Hematopoietic multipotent progenitor cell treated with erythropoietin and hydrocortisone succinate and interleukin-3 and kit ligand, for 17 days (in vitro differentiated cells): ENCODE data around the gene STMP1.
"Not testable (repeated sequence)": the region's sequence is repeated elsewhere in the genome, so short reads cannot be mapped to it uniquely, and the experiment has no call there.

ENCODE experiments used
- DNase-seq: peaks from one replicate; pipeline ENCODE4 v3.0.0-alpha.2; 2015; ENCODE audit warnings: low spot score

The STMP1 gene

GRCh38 chr7:135662373-135663114, at the start of gene STMP1:
STMP1 (plus strand) TSS chr7:135662514.
- DNase-seq = peak; percentile 95

GRCh38 chr7:135616136-135616535, 46.2 kb upstream of the STMP1 start:
- DNase-seq = no peak

- no peak for DNase-seq
Observed at GRCh38 chr7:135617781-135618180, 44.5 kb upstream of the STMP1 start.

GRCh38 chr7:135618510-135618909, 43.8 kb upstream of the STMP1 start:
- no peak for DNase-seq

GRCh38 chr7:135620447-135620846, 41.9 kb upstream of the STMP1 start:
- no peak for DNase-seq

- peak; percentile 79 for DNase-seq
Observed at GRCh38 chr7:135620980-135621850, 41.1 kb upstream of the STMP1 start.

GRCh38 chr7:135634191-135634878, 28.0 kb upstream of the STMP1 start:
- DNase-seq = no peak

- DNase-seq = not testable (repeated sequence)
Observed at GRCh38 chr7:135639690-135640089, 22.6 kb upstream of the STMP1 start.

- no peak for DNase-seq
Observed at GRCh38 chr7:135644154-135644553, 18.2 kb upstream of the STMP1 start.

- DNase-seq = no peak
Observed at GRCh38 chr7:135644729-135645128, 17.6 kb upstream of the STMP1 start.

GRCh38 chr7:135645296-135645904, 16.9 kb upstream of the STMP1 start:
- peak; percentile 77 for DNase-seq

GRCh38 chr7:135647755-135648154, 14.6 kb upstream of the STMP1 start:
- DNase-seq = no peak

GRCh38 chr7:135648235-135648634, 14.1 kb upstream of the STMP1 start:
- DNase-seq = no peak

GRCh38 chr7:135650831-135651573, 11.3 kb upstream of the STMP1 start:
- DNase-seq = no peak

- DNase-seq = no peak
Observed at GRCh38 chr7:135653340-135654080, 8.8 kb upstream of the STMP1 start.

GRCh38 chr7:135658564-135658963, 3.8 kb upstream of the STMP1 start:
- DNase-seq = no peak

GRCh38 chr7:135659159-135659846, 3.0 kb upstream of the STMP1 start:
- no peak for DNase-seq

- peak; percentile 21 for DNase-seq
Observed at GRCh38 chr7:135661311-135662122, 797 bp upstream of the STMP1 start.

GRCh38 chr7:135662123-135662372, 266 bp upstream of the STMP1 start:
- no peak for DNase-seq
